ENCODE results near the gene COX7A2.

The COX7A2 gene

GRCh38 chr6:75196081-75196687, 47.4 kb downstream of the COX7A2 start:
- DNase-seq, result no peak

- no peak for DNase-seq
Observed at GRCh38 chr6:75188221-75188925, 55.2 kb downstream of the COX7A2 start.

Data from midbrain (tissue), 1 donor.